K562 (cell line): Measurements from ENCODE around the gene GRAMD4.

Source experiments
- NFRKB ChIP-seq: fragments of 450-650 bp; IDR thresholded peaks from 2 replicates; pipeline ENCODE4 v1.6.1; 2016; ENCODE audit warnings: low read depth
- TF ChIP-seq, protein P1 (sequence below), 3 experiments: IDR thresholded peaks in 2 of 3; conservative IDR thresholded peaks in 1 of 3; 2 replicates each; pipeline ENCODE4 v1.5.1; 2011 to 2012; ENCODE audit warnings: low read length in 3 of 3, mild to moderate bottlenecking in 3 of 3, control low read depth in 2 of 3, improper control_type of control experiment in 1 of 3, inconsistent platforms in 1 of 3, low read depth in 1 of 3, mixed read lengths in 1 of 3, moderate library complexity in 1 of 3; ENCODE audit not compliant: insufficient read depth in 2 of 3

DNA sequence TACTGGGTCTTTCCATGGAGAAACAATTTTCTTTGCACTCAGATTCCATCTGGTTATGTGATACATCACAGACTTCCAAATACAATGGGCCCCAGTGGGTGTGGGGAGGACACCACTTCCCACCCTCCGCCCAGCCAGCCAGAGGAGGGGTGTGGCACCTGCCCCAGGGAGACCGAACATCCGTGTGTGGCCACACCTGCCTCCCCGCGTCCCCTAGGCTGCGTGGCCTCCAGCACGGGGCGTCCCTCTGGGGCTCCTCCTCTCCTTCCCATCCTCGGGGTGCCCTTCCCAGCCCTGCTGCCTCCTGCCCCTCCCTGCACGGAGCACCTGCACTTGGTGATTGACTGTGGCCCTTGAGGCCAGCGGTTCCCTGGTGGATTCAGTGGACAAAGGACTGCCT, 68.8 kb downstream of the GRAMD4 start:
- TF ChIP-seq, protein P1, sequence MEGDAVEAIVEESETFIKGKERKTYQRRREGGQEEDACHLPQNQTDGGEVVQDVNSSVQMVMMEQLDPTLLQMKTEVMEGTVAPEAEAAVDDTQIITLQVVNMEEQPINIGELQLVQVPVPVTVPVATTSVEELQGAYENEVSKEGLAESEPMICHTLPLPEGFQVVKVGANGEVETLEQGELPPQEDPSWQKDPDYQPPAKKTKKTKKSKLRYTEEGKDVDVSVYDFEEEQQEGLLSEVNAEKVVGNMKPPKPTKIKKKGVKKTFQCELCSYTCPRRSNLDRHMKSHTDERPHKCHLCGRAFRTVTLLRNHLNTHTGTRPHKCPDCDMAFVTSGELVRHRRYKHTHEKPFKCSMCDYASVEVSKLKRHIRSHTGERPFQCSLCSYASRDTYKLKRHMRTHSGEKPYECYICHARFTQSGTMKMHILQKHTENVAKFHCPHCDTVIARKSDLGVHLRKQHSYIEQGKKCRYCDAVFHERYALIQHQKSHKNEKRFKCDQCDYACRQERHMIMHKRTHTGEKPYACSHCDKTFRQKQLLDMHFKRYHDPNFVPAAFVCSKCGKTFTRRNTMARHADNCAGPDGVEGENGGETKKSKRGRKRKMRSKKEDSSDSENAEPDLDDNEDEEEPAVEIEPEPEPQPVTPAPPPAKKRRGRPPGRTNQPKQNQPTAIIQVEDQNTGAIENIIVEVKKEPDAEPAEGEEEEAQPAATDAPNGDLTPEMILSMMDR (IDR thresholded peaks at IDR 0.05 in 2 of 3, conservative IDR thresholded peaks at IDR 0.05 in 1 of 3; ENCODE audit: insufficient read depth in 2 of 3, low read depth in 1 of 3, low read length in 3 of 3), result no peak
- no peak for TF ChIP-seq NFRKB
